Activated T-cell treated with anti-CD3 and anti-CD28 coated beads, Interleukin-2, amount 50 U/mL, for 24 hours (primary cell): ENCODE data around the gene PHOX2B.

Source experiments
- DNase-seq: peaks from one replicate; pipeline ENCODE4 v3.0.0-alpha.2; 2020
- H3K27ac Mint-ChIP-seq: 2 replicates; pipeline ENCODE4 v1.8.0; 2020; ENCODE audit warnings: mild to moderate bottlenecking, mixed read lengths
- H3K27me3 Mint-ChIP-seq: 2 replicates; pipeline ENCODE4 v1.8.0; 2020; ENCODE audit warnings: mixed read lengths
- H3K36me3 Mint-ChIP-seq: 2 replicates; pipeline ENCODE4 v1.8.0; 2020; ENCODE audit warnings: low read depth, mixed read lengths
- H3K4me1 Mint-ChIP-seq: 2 replicates; pipeline ENCODE4 v1.8.0; 2020; ENCODE audit warnings: low read depth, mixed read lengths
- H3K4me3 Mint-ChIP-seq: 2 replicates; pipeline ENCODE4 v1.8.0; 2020; ENCODE audit warnings: mild to moderate bottlenecking, moderate library complexity, mixed read lengths
- H3K9me3 Mint-ChIP-seq: 2 replicates; pipeline ENCODE4 v1.8.0; 2020; ENCODE audit warnings: mixed read lengths

PHOX2B gene

GRCh38 chr4:41752081-41752836, 3.7 kb upstream of the PHOX2B start:
- DNase-seq, result no peak
- no peak overlapping the region for H3K27ac Mint-ChIP-seq
- H3K27me3 Mint-ChIP-seq, result peaks cover 85% of the 10 kb centered on the region

GRCh38 chr4:41751449-41752061, 3.0 kb upstream of the PHOX2B start:
- DNase-seq, result no peak
- no peaks in the 10 kb centered on the region for H3K4me1 Mint-ChIP-seq
- no peak overlapping the region for H3K27ac Mint-ChIP-seq
- peaks cover 86% of the 10 kb centered on the region for H3K27me3 Mint-ChIP-seq
- no peaks in the 10 kb centered on the region for H3K9me3 Mint-ChIP-seq
- H3K36me3 Mint-ChIP-seq, result no peaks in the 10 kb centered on the region
- H3K4me3 Mint-ChIP-seq, result no peak overlapping the region

More at GRCh38 chr4:41752081-41752836, 3.7 kb upstream of the PHOX2B start:
- Mint-ChIP-seq H3K4me1 (no peaks in the 10 kb centered on the region), H3K4me3 (no peak overlapping the region), H3K9me3 (no peaks in the 10 kb centered on the region), H3K36me3 (no peaks in the 10 kb centered on the region)

- no peaks in the 10 kb centered on the region for H3K9me3 Mint-ChIP-seq
- H3K36me3 Mint-ChIP-seq, result no peaks in the 10 kb centered on the region
- H3K27me3 Mint-ChIP-seq, result peaks cover 89% of the 10 kb centered on the region
- no peaks in the 10 kb centered on the region for H3K4me1 Mint-ChIP-seq
- H3K4me3 Mint-ChIP-seq, result no peak overlapping the region
- no peak overlapping the region for H3K27ac Mint-ChIP-seq
- no peak for DNase-seq
These were observed 2.3 kb upstream of the PHOX2B start for GRCh38 chr4:41750626-41751448.

GRCh38 chr4:41750121-41750625, 1.6 kb upstream of the PHOX2B start:
- Mint-ChIP-seq H3K27me3 (peaks cover 88% of the 10 kb centered on the region), H3K4me1 (no peaks in the 10 kb centered on the region), H3K9me3 (no peaks in the 10 kb centered on the region), H3K36me3 (no peaks in the 10 kb centered on the region), H3K27ac (no peak overlapping the region), H3K4me3 (no peak overlapping the region)
- no peak for DNase-seq

- Mint-ChIP-seq H3K4me1 (peaks cover 2% of the 10 kb centered on the region), H3K9me3 (no peaks in the 10 kb centered on the region), H3K27ac (no peak overlapping the region), H3K27me3 (peaks cover 89% of the 10 kb centered on the region), H3K4me3 (no peak overlapping the region), H3K36me3 (no peaks in the 10 kb centered on the region)
- DNase-seq, result no peak
These were observed 1.1 kb upstream of the PHOX2B start for GRCh38 chr4:41749631-41750039.

GRCh38 chr4:41748074-41748570, 403 bp downstream of the PHOX2B start:
- Mint-ChIP-seq H3K27me3 (peaks cover 90% of the 10 kb centered on the region), H3K27ac (no peak overlapping the region), H3K36me3 (no peaks in the 10 kb centered on the region), H3K9me3 (no peaks in the 10 kb centered on the region), H3K4me1 (peaks cover 4% of the 10 kb centered on the region), H3K4me3 (no peak overlapping the region)
- no peak for DNase-seq

GRCh38 chr4:41747230-41748055, 1.1 kb downstream of the PHOX2B start:
- Mint-ChIP-seq H3K27ac (no peak overlapping the region), H3K9me3 (no peaks in the 10 kb centered on the region), H3K4me1 (peaks cover 4% of the 10 kb centered on the region), H3K36me3 (no peaks in the 10 kb centered on the region), H3K27me3 (peaks cover 89% of the 10 kb centered on the region), H3K4me3 (no peak overlapping the region)
- no peak for DNase-seq

GRCh38 chr4:41746440-41747229, 1.9 kb downstream of the PHOX2B start:
- H3K4me3 Mint-ChIP-seq, result no peak overlapping the region
- peaks cover 4% of the 10 kb centered on the region for H3K4me1 Mint-ChIP-seq
- H3K9me3 Mint-ChIP-seq, result no peaks in the 10 kb centered on the region
- no peak for DNase-seq
- H3K27me3 Mint-ChIP-seq, result peaks cover 85% of the 10 kb centered on the region
- no peaks in the 10 kb centered on the region for H3K36me3 Mint-ChIP-seq
- H3K27ac Mint-ChIP-seq, result no peak overlapping the region

GRCh38 chr4:41746025-41746439, 2.5 kb downstream of the PHOX2B start:
- no peak overlapping the region for H3K4me3 Mint-ChIP-seq
- DNase-seq, result no peak
- no peaks in the 10 kb centered on the region for H3K9me3 Mint-ChIP-seq
- H3K27ac Mint-ChIP-seq, result no peak overlapping the region
- H3K27me3 Mint-ChIP-seq, result peaks cover 80% of the 10 kb centered on the region
- H3K36me3 Mint-ChIP-seq, result no peaks in the 10 kb centered on the region
- H3K4me1 Mint-ChIP-seq, result peaks cover 4% of the 10 kb centered on the region

GRCh38 chr4:41745292-41746024, 3.1 kb downstream of the PHOX2B start:
- H3K9me3 Mint-ChIP-seq, result no peaks in the 10 kb centered on the region
- no peak overlapping the region for H3K4me3 Mint-ChIP-seq

GRCh38 chr4:41744572-41745291, 3.8 kb downstream of the PHOX2B start:
- Mint-ChIP-seq H3K4me3 (no peak overlapping the region), H3K4me1 (peaks cover 4% of the 10 kb centered on the region), H3K36me3 (no peaks in the 10 kb centered on the region), H3K27ac (no peak overlapping the region), H3K27me3 (peaks cover 80% of the 10 kb centered on the region), H3K9me3 (no peaks in the 10 kb centered on the region)
- no peak for DNase-seq

More at GRCh38 chr4:41745292-41746024, 3.1 kb downstream of the PHOX2B start:
- no peak for DNase-seq
- peaks cover 79% of the 10 kb centered on the region for H3K27me3 Mint-ChIP-seq
- no peak overlapping the region for H3K27ac Mint-ChIP-seq
- peaks cover 4% of the 10 kb centered on the region for H3K4me1 Mint-ChIP-seq
- no peaks in the 10 kb centered on the region for H3K36me3 Mint-ChIP-seq

- Mint-ChIP-seq H3K36me3 (no peaks in the 10 kb centered on the region), H3K4me3 (no peak overlapping the region), H3K4me1 (peaks cover 4% of the 10 kb centered on the region), H3K27ac (no peak overlapping the region), H3K9me3 (peaks cover 4% of the 10 kb centered on the region), H3K27me3 (peaks cover 55% of the 10 kb centered on the region)
- no peak for DNase-seq
These were observed 7.2 kb downstream of the PHOX2B start for GRCh38 chr4:41741354-41741753.
